H1 (cell line): ENCODE results near the gene WWC1. TPM values are rescaled to one million over a fixed set of nuclear protein-coding genes. Genes with fewer than 3 reads are reported as not detected.

Experiments
- ASH2L ChIP-seq: fragments of 200-600, 300-600 bp; sonication (generic); IDR thresholded peaks from one replicate; pipeline ENCODE4 v1.7.1; 2017; ENCODE audit warnings: low read length
- EP300 ChIP-seq, 2 experiments: IDR thresholded peaks; 1 replicate in 1 of 2; 2 replicates in 1 of 2; pipeline ENCODE4 v1.6.1; 2011 to 2012; ENCODE audit warnings: low read depth in 2 of 2, low read length in 2 of 2, mild to moderate bottlenecking in 2 of 2, borderline replicate concordance in 1 of 2, inconsistent platforms in 1 of 2, moderate library complexity in 1 of 2
- EZH2 ChIP-seq: fragments of 200-600 bp; sonication (generic); IDR thresholded peaks from 2 replicates; pipeline ENCODE4 v1.7.1; 2012; ENCODE audit warnings: low read depth, mild to moderate bottlenecking, moderate library complexity, low read length, inconsistent platforms; ENCODE audit not compliant: severe bottlenecking
- MAFK ChIP-seq: IDR thresholded peaks from 2 replicates; pipeline ENCODE4 v1.6.1; 2012; ENCODE audit warnings: low read depth, mild to moderate bottlenecking, improper control_type of control experiment, low read length
- SIN3A ChIP-seq, 2 experiments: IDR thresholded peaks in 1 of 2; conservative IDR thresholded peaks in 1 of 2; 2 replicates each; pipeline ENCODE4 v1.6.1; 2011 to 2012; ENCODE audit warnings: low read length in 2 of 2, improper control_type of control experiment in 1 of 2, low read depth in 1 of 2, mild to moderate bottlenecking in 1 of 2
- SRF ChIP-seq: IDR thresholded peaks from 2 replicates; pipeline ENCODE4 v1.6.1; 2011; ENCODE audit warnings: mild to moderate bottlenecking, low read depth, low read length, moderate library complexity
- ZNF274 ChIP-seq: IDR thresholded peaks from 2 replicates; pipeline ENCODE4 v1.7.0; 2012; ENCODE audit warnings: low read length, borderline replicate concordance; ENCODE audit errors: extremely low read depth
- polyA plus RNA-seq, 7 experiments: library from polyadenylated mRNA; depleted of rRNA in 3 of 7; stranded (reverse) in 5 of 7; unstranded in 2 of 7; fragments of >200 nt in 5 of 7; fragments of 200-250 nt in 2 of 7; gene quantifications; 1 replicate in 5 of 7; 2 replicates in 1 of 7; 4 replicates in 1 of 7; pipeline versions ENCODE4 v1.2.1 to v1.2.3, GENCODE V29; 2011 to 2013; ENCODE audit warnings: missing spikeins in 2 of 7, mixed read lengths in 2 of 7
- total RNA-seq: library from RNA; stranded (reverse); fragmentation: NEBNext Ultra II Directional; extraction: Animal tissue kit (Norgen Biotek cat#: 25700); gene quantifications from 2 replicates; pipeline ENCODE4 v1.2.1, GENCODE V29; 2021
- TF ChIP-seq, protein P1 (sequence below): fragments of 300-600 bp; sonication (generic); IDR thresholded peaks from 2 replicates; pipeline ENCODE4 v1.7.1; 2012; ENCODE audit warnings: low read length, moderate library complexity, mild to moderate bottlenecking, inconsistent platforms; ENCODE audit not compliant: insufficient replicate concordance

WWC1 gene
- total and polyA plus RNA-seq, 2 of the 8 experiments (the other 6 are each of a cell fraction or from before 2014, with no cell fraction given): 16.4 to 41.1 TPM

- TF ChIP-seq, protein P1, sequence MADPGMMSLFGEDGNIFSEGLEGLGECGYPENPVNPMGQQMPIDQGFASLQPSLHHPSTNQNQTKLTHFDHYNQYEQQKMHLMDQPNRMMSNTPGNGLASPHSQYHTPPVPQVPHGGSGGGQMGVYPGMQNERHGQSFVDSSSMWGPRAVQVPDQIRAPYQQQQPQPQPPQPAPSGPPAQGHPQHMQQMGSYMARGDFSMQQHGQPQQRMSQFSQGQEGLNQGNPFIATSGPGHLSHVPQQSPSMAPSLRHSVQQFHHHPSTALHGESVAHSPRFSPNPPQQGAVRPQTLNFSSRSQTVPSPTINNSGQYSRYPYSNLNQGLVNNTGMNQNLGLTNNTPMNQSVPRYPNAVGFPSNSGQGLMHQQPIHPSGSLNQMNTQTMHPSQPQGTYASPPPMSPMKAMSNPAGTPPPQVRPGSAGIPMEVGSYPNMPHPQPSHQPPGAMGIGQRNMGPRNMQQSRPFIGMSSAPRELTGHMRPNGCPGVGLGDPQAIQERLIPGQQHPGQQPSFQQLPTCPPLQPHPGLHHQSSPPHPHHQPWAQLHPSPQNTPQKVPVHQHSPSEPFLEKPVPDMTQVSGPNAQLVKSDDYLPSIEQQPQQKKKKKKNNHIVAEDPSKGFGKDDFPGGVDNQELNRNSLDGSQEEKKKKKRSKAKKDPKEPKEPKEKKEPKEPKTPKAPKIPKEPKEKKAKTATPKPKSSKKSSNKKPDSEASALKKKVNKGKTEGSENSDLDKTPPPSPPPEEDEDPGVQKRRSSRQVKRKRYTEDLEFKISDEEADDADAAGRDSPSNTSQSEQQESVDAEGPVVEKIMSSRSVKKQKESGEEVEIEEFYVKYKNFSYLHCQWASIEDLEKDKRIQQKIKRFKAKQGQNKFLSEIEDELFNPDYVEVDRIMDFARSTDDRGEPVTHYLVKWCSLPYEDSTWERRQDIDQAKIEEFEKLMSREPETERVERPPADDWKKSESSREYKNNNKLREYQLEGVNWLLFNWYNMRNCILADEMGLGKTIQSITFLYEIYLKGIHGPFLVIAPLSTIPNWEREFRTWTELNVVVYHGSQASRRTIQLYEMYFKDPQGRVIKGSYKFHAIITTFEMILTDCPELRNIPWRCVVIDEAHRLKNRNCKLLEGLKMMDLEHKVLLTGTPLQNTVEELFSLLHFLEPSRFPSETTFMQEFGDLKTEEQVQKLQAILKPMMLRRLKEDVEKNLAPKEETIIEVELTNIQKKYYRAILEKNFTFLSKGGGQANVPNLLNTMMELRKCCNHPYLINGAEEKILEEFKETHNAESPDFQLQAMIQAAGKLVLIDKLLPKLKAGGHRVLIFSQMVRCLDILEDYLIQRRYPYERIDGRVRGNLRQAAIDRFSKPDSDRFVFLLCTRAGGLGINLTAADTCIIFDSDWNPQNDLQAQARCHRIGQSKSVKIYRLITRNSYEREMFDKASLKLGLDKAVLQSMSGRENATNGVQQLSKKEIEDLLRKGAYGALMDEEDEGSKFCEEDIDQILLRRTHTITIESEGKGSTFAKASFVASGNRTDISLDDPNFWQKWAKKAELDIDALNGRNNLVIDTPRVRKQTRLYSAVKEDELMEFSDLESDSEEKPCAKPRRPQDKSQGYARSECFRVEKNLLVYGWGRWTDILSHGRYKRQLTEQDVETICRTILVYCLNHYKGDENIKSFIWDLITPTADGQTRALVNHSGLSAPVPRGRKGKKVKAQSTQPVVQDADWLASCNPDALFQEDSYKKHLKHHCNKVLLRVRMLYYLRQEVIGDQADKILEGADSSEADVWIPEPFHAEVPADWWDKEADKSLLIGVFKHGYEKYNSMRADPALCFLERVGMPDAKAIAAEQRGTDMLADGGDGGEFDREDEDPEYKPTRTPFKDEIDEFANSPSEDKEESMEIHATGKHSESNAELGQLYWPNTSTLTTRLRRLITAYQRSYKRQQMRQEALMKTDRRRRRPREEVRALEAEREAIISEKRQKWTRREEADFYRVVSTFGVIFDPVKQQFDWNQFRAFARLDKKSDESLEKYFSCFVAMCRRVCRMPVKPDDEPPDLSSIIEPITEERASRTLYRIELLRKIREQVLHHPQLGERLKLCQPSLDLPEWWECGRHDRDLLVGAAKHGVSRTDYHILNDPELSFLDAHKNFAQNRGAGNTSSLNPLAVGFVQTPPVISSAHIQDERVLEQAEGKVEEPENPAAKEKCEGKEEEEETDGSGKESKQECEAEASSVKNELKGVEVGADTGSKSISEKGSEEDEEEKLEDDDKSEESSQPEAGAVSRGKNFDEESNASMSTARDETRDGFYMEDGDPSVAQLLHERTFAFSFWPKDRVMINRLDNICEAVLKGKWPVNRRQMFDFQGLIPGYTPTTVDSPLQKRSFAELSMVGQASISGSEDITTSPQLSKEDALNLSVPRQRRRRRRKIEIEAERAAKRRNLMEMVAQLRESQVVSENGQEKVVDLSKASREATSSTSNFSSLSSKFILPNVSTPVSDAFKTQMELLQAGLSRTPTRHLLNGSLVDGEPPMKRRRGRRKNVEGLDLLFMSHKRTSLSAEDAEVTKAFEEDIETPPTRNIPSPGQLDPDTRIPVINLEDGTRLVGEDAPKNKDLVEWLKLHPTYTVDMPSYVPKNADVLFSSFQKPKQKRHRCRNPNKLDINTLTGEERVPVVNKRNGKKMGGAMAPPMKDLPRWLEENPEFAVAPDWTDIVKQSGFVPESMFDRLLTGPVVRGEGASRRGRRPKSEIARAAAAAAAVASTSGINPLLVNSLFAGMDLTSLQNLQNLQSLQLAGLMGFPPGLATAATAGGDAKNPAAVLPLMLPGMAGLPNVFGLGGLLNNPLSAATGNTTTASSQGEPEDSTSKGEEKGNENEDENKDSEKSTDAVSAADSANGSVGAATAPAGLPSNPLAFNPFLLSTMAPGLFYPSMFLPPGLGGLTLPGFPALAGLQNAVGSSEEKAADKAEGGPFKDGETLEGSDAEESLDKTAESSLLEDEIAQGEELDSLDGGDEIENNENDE: no peak
- TF ChIP-seq ASH2L (no peak), SRF (no peak), MAFK (no peak), EP300 (IDR thresholded peaks at IDR 0.05; ENCODE audit: borderline replicate concordance in 1 of 2, low read depth in 2 of 2, low read length in 2 of 2) (no peak), SIN3A (conservative IDR thresholded peaks at IDR 0.05 in 1 of 2, IDR thresholded peaks at IDR 0.05 in 1 of 2; ENCODE audit: low read depth in 1 of 2, low read length in 2 of 2) (no peak), EZH2 (no peak), ZNF274 (no peak)
Observed at GRCh38 chr5:168432903-168433302, 141.5 kb downstream of the WWC1 start (continued).
